HepG2 (cell line): Measurements from ENCODE around the gene KLRC4.
"Not testable (repeated sequence)": the region's sequence is repeated elsewhere in the genome, so short reads cannot be mapped to it uniquely, and the experiment has no call there.

Source experiments
- DPF2 ChIP-seq: sonication (generic); formaldehyde crosslinking; IDR thresholded peaks from 2 replicates; pipeline ENCODE4 v1.4.0; 2020; ENCODE audit warnings: mild to moderate bottlenecking, low read depth, missing genetic modification reagents, borderline replicate concordance
- EP300 ChIP-seq, 3 experiments: sonication (generic) in 1 of 3; formaldehyde crosslinking in 1 of 3; IDR thresholded peaks; 2 replicates each; pipeline versions ENCODE4 v1.5.1 to v1.6.1; 2011 to 2020; ENCODE audit warnings: low read depth in 2 of 3, low read length in 2 of 3, borderline replicate concordance in 1 of 3, improper control_type of control experiment in 1 of 3, mild to moderate bottlenecking in 1 of 3, missing genetic modification reagents in 1 of 3, moderate library complexity in 1 of 3
- MAX ChIP-seq: IDR thresholded peaks from 2 replicates; pipeline ENCODE4 v1.6.1; 2012; ENCODE audit warnings: inconsistent platforms
- POLR2AphosphoS5 ChIP-seq: IDR thresholded peaks from 2 replicates; pipeline ENCODE4 v1.6.1; 2012; ENCODE audit warnings: low read depth, low read length
- POLR2G ChIP-seq: fragments of 200-400 bp; formaldehyde crosslinking; IDR thresholded peaks from 2 replicates; pipeline ENCODE4 v1.6.1; 2018; ENCODE audit warnings: mild to moderate bottlenecking, low read depth, low read length, moderate library complexity
- ZBTB25 ChIP-seq: IDR thresholded peaks from 2 replicates; pipeline ENCODE4 v1.6.1; 2018; ENCODE audit warnings: missing genetic modification reagents
- ZNF326 ChIP-seq: sonication (generic); formaldehyde crosslinking; IDR thresholded peaks from 2 replicates; pipeline ENCODE4 v1.4.0; 2020; ENCODE audit warnings: missing genetic modification reagents, borderline replicate concordance
- ZNF616 ChIP-seq: sonication (generic); formaldehyde crosslinking; IDR thresholded peaks from 2 replicates; pipeline ENCODE4 v1.5.0; 2020; ENCODE audit warnings: low read depth, mild to moderate bottlenecking, missing genetic modification reagents

DNA sequence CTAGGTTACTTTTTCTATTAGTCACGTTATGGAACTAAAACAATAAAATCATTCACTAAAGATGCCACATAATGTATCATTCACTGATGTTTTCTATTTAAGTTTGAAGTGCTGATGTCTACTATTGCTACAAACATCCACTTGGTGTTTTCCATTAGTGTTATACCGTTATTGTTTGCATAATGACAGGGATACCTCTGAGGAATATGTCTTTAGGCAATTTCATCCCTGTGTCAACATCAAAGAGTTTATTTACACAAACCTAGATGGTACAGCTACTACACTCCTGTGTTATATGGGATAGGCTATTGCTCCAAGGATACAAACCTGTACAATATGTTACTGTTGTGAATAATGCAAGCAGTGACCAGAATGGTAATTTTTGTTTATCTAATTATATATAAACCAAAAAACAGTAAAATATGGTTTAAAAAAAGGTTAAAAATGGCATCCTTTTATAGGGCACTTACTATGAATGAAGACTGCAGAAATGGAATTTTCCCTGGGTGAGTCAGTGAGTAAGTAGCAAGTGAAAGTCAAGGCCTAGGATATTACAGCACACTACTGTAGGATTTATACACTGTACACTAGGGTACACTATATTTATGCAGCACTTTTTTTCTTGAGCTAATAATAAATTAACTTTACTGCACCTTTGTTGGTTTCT, 30.2 kb upstream of the KLRC4 start:
- not testable (repeated sequence) for TF ChIP-seq POLR2G; EP300 (IDR thresholded peaks at IDR 0.05; ENCODE audit: low read depth in 2 of 2, low read length in 2 of 2); EP300 (CRISPR knock-in tag; IDR thresholded peaks at IDR 0.05; ENCODE audit: borderline replicate concordance); POLR2AphosphoS5; ZNF326 (CRISPR knock-in tag); ZNF616; DPF2 (CRISPR knock-in tag); ZBTB25; MAX
